Activated CD4-positive, alpha-beta T cell treated with anti-CD3 and anti-CD28 coated beads, Interleukin-2, amount 10 ng/mL, durations not matched to agents 24 days and 14 days (primary cell): ENCODE results near the gene RPGRIP1L. TPM values are rescaled to one million over a fixed set of nuclear protein-coding genes. Genes with fewer than 3 reads are reported as not detected.

ENCODE experiments used
- DNase-seq: peaks from one replicate; pipeline ENCODE4 v3.0.0; 2022
- H3K27ac Mint-ChIP-seq: one replicate; pipeline ENCODE4 v1.8.0; 2022; ENCODE audit warnings: mild to moderate bottlenecking, mixed read lengths
- H3K27me3 Mint-ChIP-seq: one replicate; pipeline ENCODE4 v1.8.0; 2022; ENCODE audit warnings: mixed read lengths
- H3K36me3 Mint-ChIP-seq: one replicate; pipeline ENCODE4 v1.8.0; 2022; ENCODE audit warnings: low read depth, mild to moderate bottlenecking, mixed read lengths
- H3K4me1 Mint-ChIP-seq: one replicate; pipeline ENCODE4 v1.8.0; 2021; ENCODE audit warnings: mixed read lengths
- H3K4me3 Mint-ChIP-seq: one replicate; pipeline ENCODE4 v1.8.0; 2022; ENCODE audit warnings: mild to moderate bottlenecking, moderate library complexity, mixed read lengths
- H3K9me3 Mint-ChIP-seq: one replicate; pipeline ENCODE4 v1.8.0; 2021; ENCODE audit warnings: mixed read lengths
- intact Hi-C: fragments of 100-400 bp; cut with micrococcal nuclease; formaldehyde crosslinking; loops from one replicate; pipeline ENCODE4 v1.15.1; 2023
- total RNA-seq: library from RNA; stranded (reverse); gene quantifications from 2 replicates; pipeline ENCODE4 v1.2.3, GENCODE V29; 2022

Gene RPGRIP1L
- total RNA-seq, 1 donor from 2014 or later = 9.9 TPM

DNA sequence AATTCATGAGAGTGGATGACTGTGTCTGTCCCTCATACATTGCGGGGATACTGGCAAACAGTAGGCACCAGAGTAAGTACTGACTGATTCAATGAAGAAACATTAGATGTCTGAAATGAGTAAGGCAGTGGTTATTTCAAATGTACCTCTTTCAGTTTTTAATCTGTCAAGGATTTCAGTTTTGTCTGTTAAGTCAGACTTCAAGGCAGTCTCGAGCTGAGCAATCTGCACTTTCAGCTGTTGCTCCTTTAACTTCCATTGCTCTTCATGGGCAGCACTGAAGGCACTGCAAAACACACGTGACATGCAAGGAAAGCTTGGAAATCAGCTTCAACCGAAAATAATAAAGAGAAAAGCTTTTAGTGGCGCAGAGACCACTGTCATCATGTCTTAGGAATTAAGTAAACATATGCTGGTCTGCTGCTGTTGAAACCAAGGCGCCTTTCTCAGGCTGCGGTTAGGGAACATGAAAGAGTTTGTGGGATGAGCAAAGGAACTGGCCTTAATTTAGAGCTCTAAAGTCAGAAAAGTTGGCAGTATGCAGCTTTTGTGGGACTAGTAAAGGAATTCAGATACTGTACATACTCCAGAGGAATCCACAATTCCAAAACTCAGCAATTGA is 38.8 kb downstream of the RPGRIP1L start:
- Mint-ChIP-seq H3K4me1 (peaks cover 4% of the 10 kb centered on the region), H3K4me3 (no peak overlapping the region), H3K27ac (no peak overlapping the region), H3K27me3 (no peaks in the 10 kb centered on the region), H3K9me3 (no peaks in the 10 kb centered on the region), H3K36me3 (no peaks in the 10 kb centered on the region)
- no peak for DNase-seq
- intact Hi-C loops = loop anchor here (10.0 kb wide), 1 partner anchor 130 kb away; no protein-coding TSS in a partner anchor

DNA sequence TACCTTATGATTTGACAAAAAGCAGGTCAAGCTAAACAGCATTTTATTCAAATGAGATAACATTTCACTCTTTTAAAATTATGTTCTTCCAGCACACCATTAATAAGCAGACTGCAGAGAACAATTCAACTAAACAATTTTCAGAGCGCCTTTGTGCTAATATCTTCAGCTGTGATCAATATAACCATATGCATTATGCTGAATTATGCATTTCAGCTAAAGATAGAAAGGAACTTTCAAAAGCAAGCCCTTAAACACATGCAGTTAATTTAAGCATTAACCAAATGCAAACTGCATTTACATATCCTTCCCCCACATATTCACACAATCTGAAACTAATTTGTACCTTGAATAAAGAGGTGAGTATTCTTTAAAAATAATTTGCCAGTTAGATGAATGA is 41.6 kb downstream of the RPGRIP1L start:
- H3K9me3 Mint-ChIP-seq = no peaks in the 10 kb centered on the region
- H3K27ac Mint-ChIP-seq = no peak overlapping the region

DNA sequence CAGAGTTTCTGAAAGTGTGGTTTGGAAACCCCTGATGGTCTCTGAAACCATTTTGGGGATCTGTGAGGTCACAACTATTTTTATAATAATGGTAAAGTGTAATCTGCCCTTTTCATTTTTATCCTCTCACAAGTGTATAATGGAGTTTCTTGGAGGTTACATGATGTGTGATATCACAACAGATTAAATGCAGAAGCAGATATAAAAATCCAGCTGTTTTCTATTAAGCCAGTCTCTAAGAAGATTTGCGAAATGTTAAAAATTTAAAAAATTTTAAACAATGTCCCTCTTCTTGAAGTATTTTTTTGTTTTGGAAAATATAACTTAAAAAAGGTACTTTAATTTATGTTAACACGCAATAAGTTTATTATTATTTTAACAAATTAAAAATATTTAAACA is 48.7 kb downstream of the RPGRIP1L start:
- H3K27me3 Mint-ChIP-seq = no peaks in the 10 kb centered on the region
- intact Hi-C loops = no loop called here
- H3K4me1 Mint-ChIP-seq = no peaks in the 10 kb centered on the region
- H3K9me3 Mint-ChIP-seq = no peaks in the 10 kb centered on the region
- H3K27ac Mint-ChIP-seq = no peak overlapping the region
- no peak for DNase-seq
- peaks cover 3% of the 10 kb centered on the region for H3K36me3 Mint-ChIP-seq
- no peak overlapping the region for H3K4me3 Mint-ChIP-seq

More for the DNA sequence above, 41.6 kb downstream of the RPGRIP1L start:
- DNase-seq = no peak
- intact Hi-C loops = loop anchor here (10.0 kb wide), 1 partner anchor 127 kb away; no protein-coding TSS in a partner anchor
- Mint-ChIP-seq H3K4me1 (peaks cover 4% of the 10 kb centered on the region), H3K27me3 (no peaks in the 10 kb centered on the region), H3K36me3 (no peaks in the 10 kb centered on the region), H3K4me3 (no peak overlapping the region)

DNA sequence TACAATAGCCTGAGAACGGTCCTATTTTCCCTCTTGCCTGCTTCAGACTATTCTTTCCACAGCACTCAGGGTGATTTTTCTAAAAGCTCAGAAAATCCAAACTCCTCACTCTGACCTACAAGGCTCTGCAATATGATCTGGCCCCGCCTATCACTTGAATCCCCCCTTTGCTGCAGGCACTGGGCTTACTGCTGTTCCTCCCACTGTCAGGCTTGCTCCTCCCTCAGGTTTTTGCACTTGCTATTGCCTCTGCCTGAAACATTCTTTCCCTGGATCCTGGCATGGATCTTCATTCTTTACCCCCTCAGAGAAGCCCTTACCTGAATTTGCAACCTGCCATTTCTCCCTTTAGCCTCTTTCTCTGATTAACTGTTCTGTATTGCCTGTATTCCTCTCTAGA is 52.3 kb downstream of the RPGRIP1L start:
- H3K27ac Mint-ChIP-seq = no peak overlapping the region

DNA sequence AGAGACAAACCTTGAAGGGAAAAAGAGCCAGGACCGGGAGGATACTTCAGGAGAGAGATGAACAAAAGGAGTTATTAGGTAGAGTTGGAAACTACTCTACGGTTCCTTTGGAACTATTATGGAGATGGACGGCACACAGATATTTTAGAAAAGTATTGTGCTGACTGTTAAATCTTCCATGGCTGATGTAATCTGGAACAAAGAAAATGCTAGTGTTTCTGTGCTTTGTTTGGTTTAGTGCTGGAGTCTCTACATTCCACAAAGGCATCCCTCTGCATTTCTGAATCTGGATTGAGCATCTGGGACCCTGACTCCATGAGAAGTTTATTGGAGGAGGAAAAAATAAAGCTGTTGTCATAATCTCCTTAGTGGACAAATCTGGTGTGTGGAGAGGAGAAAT is 57.2 kb downstream of the RPGRIP1L start:
- no peak for DNase-seq
- peaks cover 11% of the 10 kb centered on the region for H3K9me3 Mint-ChIP-seq
- no peaks in the 10 kb centered on the region for H3K4me1 Mint-ChIP-seq
- H3K27me3 Mint-ChIP-seq = no peaks in the 10 kb centered on the region
- H3K4me3 Mint-ChIP-seq = no peak overlapping the region
- peaks cover 14% of the 10 kb centered on the region for H3K36me3 Mint-ChIP-seq
- intact Hi-C loops = no loop called here
- no peak overlapping the region for H3K27ac Mint-ChIP-seq

More for the DNA sequence above, 52.3 kb downstream of the RPGRIP1L start:
- no peak for DNase-seq
- Mint-ChIP-seq H3K27me3 (no peaks in the 10 kb centered on the region), H3K9me3 (no peaks in the 10 kb centered on the region), H3K36me3 (peaks cover 3% of the 10 kb centered on the region), H3K4me1 (no peaks in the 10 kb centered on the region), H3K4me3 (no peak overlapping the region)
- intact Hi-C loops = no loop called here

DNA sequence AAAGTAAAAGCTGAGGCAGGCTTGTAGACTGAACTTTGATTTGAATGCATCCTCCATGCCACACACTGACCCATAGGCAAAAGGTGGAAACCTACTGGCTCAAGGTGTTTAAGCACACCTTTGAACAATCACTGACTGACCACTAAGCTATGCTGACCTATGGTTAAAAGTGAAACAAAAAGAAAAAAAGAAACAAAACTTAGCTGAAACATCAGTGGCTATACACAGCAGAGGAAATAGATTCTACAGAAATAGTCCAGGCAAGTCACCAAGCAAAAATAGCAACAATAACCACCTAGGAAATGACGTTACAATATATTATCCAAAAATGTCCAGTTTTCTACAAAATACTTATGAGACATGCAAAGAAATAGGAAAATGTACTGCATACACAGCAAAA is 60.2 kb downstream of the RPGRIP1L start:
- peaks cover 14% of the 10 kb centered on the region for H3K36me3 Mint-ChIP-seq
- no peak overlapping the region for H3K27ac Mint-ChIP-seq
- no peaks in the 10 kb centered on the region for H3K4me1 Mint-ChIP-seq
- H3K4me3 Mint-ChIP-seq = no peak overlapping the region
- peaks cover 11% of the 10 kb centered on the region for H3K9me3 Mint-ChIP-seq
- DNase-seq = no peak
- intact Hi-C loops = no loop called here
- no peaks in the 10 kb centered on the region for H3K27me3 Mint-ChIP-seq

DNA sequence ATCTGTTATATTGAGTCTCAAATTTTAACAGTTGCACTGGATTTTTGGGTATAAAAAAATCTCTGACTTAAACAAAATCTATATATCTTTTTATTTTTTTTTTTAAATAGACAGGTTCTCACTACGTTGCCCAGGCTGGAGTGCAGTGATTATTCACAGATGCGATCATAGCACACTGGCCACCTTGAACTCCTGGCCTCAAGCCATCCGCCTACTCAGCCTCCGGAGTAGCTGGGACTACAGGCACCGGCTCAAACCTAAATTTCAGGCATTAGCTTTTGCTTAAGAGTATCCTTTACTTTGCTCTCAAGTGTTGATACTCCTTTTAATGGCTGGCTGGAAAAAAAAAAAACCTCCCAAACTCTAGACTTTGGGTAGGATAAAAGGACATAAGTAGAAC is 61.6 kb downstream of the RPGRIP1L start:
- DNase-seq = no peak
- no peaks in the 10 kb centered on the region for H3K4me1 Mint-ChIP-seq
- no peak overlapping the region for H3K4me3 Mint-ChIP-seq
- no peak overlapping the region for H3K27ac Mint-ChIP-seq
- H3K27me3 Mint-ChIP-seq = no peaks in the 10 kb centered on the region
- peaks cover 11% of the 10 kb centered on the region for H3K9me3 Mint-ChIP-seq
- intact Hi-C loops = no loop called here
- H3K36me3 Mint-ChIP-seq = peaks cover 16% of the 10 kb centered on the region

DNA sequence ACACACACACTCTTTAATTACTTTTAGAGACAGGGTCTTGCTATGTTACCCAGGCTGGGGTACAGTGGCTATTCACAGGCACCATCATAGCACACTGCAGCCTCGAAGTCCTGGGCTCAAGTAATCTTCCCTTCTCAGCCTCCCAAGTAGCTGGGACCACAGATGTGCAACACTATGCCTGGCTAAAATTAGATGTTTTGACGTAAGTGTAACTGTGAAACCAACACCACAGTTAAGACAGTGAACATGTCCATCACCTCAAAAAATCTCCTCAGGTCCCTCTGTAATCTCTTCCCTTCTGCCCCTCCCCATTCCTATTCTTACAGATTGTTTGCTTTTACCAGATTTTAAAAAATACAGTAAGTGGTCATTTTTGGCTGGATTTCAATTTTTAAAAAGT is 66.7 kb downstream of the RPGRIP1L start:
- H3K4me1 Mint-ChIP-seq = no peaks in the 10 kb centered on the region
- no peak overlapping the region for H3K27ac Mint-ChIP-seq
- intact Hi-C loops = no loop called here
- H3K4me3 Mint-ChIP-seq = no peak overlapping the region
- peaks cover 3% of the 10 kb centered on the region for H3K9me3 Mint-ChIP-seq
- no peaks in the 10 kb centered on the region for H3K27me3 Mint-ChIP-seq
- DNase-seq = no peak
- H3K36me3 Mint-ChIP-seq = peaks cover 7% of the 10 kb centered on the region

DNA sequence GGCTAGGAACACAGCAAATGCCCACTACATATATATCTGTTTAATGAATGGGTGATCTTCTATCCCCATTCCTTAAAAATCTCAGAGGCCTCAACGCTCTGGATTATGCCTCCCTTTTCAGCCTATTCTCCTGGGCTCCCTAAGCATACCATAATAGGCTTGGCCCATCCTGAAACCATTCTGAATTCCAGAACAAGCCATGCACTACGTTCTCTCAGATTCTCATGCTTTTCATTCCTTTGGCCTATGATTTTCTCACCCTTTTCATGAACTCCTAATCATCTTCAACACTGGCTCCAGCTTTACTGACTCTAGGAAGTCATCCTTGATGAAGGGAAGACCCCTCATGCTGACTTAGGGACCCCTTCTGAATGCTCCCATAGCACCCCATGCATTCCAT is 71.1 kb downstream of the RPGRIP1L start:
- intact Hi-C loops = no loop called here
- Mint-ChIP-seq H3K36me3 (peaks cover 7% of the 10 kb centered on the region), H3K9me3 (peaks cover 3% of the 10 kb centered on the region), H3K27ac (no peak overlapping the region), H3K4me1 (no peaks in the 10 kb centered on the region), H3K4me3 (no peak overlapping the region), H3K27me3 (no peaks in the 10 kb centered on the region)
- DNase-seq = no peak

DNA sequence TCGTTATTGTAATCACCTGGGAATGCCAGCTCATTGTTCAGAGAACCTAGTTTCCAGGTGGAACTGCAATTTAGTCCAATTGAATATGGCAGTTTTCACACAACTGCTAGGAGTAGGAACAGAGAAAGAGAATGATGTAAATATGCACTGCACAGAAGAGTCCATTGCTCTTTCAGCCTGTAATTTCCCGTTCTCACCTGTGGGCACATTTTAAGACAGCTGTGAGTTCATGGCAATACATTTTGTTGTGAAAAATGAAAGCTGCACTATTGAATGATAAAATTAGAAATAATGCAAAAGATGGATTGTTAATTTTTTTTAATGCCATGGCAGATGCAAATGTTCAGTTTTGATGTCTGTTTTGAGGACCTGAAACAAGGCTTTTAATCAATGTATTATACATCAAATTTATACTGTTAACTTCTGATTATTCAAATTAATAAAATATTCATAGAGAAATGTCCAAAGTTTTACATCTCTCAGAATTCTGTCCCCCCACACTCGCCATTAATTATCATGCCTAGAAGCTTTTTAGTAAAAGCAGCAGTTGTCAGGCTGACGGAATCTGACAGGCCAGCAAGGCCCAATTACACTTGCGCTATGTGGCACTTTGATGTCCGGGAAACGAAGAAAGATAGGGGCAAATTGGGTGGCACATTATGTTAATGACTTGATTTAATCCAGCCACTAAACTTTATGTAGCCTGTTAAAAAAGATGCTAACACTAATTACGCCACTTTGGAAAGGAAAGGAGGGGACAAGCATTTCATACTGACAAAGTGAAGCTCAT is 72.2 kb downstream of the RPGRIP1L start:
- peaks cover 3% of the 10 kb centered on the region for H3K9me3 Mint-ChIP-seq
- no peak overlapping the region for H3K27ac Mint-ChIP-seq
- DNase-seq = peak; percentile 39
- peaks cover 3% of the 10 kb centered on the region for H3K36me3 Mint-ChIP-seq
- no peak overlapping the region for H3K4me3 Mint-ChIP-seq
- intact Hi-C loops = no loop called here
- H3K4me1 Mint-ChIP-seq = no peaks in the 10 kb centered on the region
- no peaks in the 10 kb centered on the region for H3K27me3 Mint-ChIP-seq

DNA sequence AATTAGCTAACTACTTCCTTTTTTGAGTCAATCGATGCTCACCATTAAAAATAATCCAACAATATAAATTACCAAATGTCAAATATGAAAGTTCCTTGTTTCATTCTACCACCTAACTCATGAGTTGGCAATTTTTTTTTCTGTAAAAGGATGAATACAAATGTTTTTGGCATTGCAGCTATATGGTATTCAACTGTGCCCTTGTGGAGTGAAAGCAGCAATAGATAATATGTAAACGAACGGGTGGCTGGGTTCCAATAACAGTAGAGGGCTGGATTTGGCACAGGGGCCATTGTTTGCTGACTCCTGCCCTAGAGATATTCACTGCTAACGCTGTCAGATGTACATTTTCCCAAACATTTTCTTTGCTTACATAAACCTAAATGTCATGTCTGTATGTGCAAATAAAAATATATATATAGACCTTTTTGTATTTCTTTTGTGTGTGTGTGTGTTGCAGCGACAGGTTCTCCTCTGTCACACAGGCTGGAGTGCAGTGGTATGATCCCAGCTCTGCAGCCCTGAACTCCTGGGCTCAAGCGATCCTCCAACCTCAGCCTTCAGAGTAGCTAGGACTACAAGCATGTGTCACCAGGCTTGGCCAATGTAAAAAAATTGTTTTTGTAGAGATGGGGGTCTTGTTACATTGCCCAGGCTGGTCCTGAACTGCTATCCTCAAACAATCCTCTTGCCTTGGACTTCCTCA is 73.9 kb downstream of the RPGRIP1L start:
- Mint-ChIP-seq H3K4me1 (no peaks in the 10 kb centered on the region), H3K4me3 (no peak overlapping the region), H3K9me3 (peaks cover 3% of the 10 kb centered on the region), H3K27ac (no peak overlapping the region), H3K36me3 (peaks cover 3% of the 10 kb centered on the region), H3K27me3 (no peaks in the 10 kb centered on the region)
- intact Hi-C loops = no loop called here
- DNase-seq = no peak

DNA sequence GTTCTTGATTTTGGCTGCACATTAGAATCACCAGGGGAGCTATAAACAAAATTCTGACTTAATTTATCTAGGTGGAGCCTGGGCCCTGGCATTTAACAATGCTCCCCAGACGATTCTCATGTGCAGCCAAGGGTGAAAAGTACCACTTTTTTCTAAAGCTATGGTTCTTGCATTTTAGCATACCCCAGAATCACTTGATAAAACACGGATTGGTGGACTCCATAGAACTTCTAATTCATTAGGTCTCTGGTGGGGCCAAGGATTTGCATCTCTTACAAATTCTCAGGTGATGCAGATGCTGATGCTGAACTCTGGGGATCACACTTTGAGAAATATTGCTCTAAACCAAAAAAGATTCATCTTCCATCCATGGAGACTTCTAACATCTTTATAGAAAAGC is 74.5 kb downstream of the RPGRIP1L start:
- H3K27ac Mint-ChIP-seq = no peak overlapping the region
- H3K36me3 Mint-ChIP-seq = no peaks in the 10 kb centered on the region
- no peaks in the 10 kb centered on the region for H3K9me3 Mint-ChIP-seq
- intact Hi-C loops = no loop called here
- no peaks in the 10 kb centered on the region for H3K27me3 Mint-ChIP-seq
- DNase-seq = no peak
- H3K4me3 Mint-ChIP-seq = no peak overlapping the region
- H3K4me1 Mint-ChIP-seq = no peaks in the 10 kb centered on the region

DNA sequence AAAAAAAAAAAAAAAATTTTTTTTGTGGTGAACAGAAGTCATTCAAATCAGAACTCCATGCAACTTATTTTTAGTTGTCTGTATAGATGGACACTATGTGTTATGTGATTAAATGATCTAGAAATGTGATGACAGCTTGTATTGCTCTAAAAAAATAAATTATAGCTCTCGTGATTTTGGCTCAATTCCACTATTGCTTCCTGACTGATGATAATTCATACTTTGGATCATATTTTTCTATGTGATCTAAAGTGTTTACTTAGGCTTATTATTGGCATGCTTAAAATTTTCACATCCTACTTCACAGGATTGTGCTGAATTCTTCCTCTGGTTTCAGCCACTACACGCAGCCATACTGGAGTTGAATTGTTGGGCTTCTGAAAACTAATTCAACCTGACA is 76.8 kb downstream of the RPGRIP1L start:
- intact Hi-C loops = no loop called here

DNA sequence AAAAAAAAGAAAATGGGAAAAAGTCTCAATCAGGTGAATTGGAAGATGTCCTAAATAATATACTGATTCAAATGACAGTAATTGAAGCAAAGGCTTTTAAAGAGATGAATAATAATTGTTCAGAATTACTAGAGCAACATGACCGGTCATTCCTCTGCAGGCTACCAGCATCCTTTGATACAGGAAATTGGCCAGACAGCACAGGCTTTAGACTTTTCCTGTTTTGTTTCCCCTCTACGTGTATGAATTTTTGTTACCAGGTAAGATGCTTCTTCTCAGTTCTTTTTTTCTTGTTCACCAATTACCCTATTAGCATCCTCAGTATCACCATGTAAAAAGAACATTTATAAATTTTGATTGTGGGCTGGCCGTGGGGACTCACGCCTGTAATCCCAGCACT is 77.5 kb downstream of the RPGRIP1L start:
- no peaks in the 10 kb centered on the region for H3K9me3 Mint-ChIP-seq
- no peaks in the 10 kb centered on the region for H3K36me3 Mint-ChIP-seq
- intact Hi-C loops = no loop called here
- no peaks in the 10 kb centered on the region for H3K4me1 Mint-ChIP-seq
- H3K4me3 Mint-ChIP-seq = no peak overlapping the region
- no peak for DNase-seq
- H3K27ac Mint-ChIP-seq = no peak overlapping the region
- no peaks in the 10 kb centered on the region for H3K27me3 Mint-ChIP-seq

More for the DNA sequence above, 76.8 kb downstream of the RPGRIP1L start:
- H3K27ac Mint-ChIP-seq = no peak overlapping the region
- no peaks in the 10 kb centered on the region for H3K36me3 Mint-ChIP-seq
- H3K27me3 Mint-ChIP-seq = no peaks in the 10 kb centered on the region
- no peaks in the 10 kb centered on the region for H3K4me1 Mint-ChIP-seq
- no peak overlapping the region for H3K4me3 Mint-ChIP-seq
- no peak for DNase-seq
- no peaks in the 10 kb centered on the region for H3K9me3 Mint-ChIP-seq
